Peyer's patch (tissue), 4 donors: ENCODE measurements around the gene PEAK1. TPM values are rescaled to one million over a fixed set of nuclear protein-coding genes. Genes with fewer than 3 reads are reported as not detected.

Experiments
- DNase-seq, 3 donors: peaks; one replicate each; pipeline ENCODE4 v3.0.0-alpha.2; 2017 to 2019
- H3K27ac ChIP-seq, 4 donors: fragments of 200-600 bp; sonication (generic); one replicate each; pipeline ENCODE4 v1.5.1; 2016 to 2019
- H3K27me3 ChIP-seq, 2 donors: fragments of 200-600 bp; sonication (generic); one replicate each; pipeline ENCODE4 v1.5.1; 2019
- H3K36me3 ChIP-seq, 3 donors: fragments of 200-600 bp; sonication (generic); one replicate each; pipeline ENCODE4 v1.5.1; 2016 to 2019
- H3K4me1 ChIP-seq, 4 donors: fragments of 200-600 bp; sonication (generic); one replicate each; pipeline ENCODE4 v1.5.1; 2016 to 2019
- H3K4me3 ChIP-seq, 4 donors: fragments of 200-600 bp; sonication (generic); 1 replicate in 3 of 4; 2 replicates in 1 of 4; pipeline ENCODE4 v1.5.1; 2016 to 2019; ENCODE audit warnings: mild to moderate bottlenecking in 1 of 4
- H3K9me3 ChIP-seq, 4 donors: fragments of 200-600 bp; sonication (generic); one replicate each; pipeline ENCODE4 v1.5.1; 2016 to 2019; ENCODE audit warnings: mild to moderate bottlenecking in 1 of 4
- CTCF ChIP-seq, 6 experiments: fragments of 450-650 bp in 4 of 6; fragments of 200-600 bp in 2 of 6; sonication (generic) in 1 of 6; IDR thresholded peaks; one replicate each; pipeline ENCODE4 v1.5.1; 2017 to 2019; ENCODE audit warnings: antibody characterized with exemption in 6 of 6, mild to moderate bottlenecking in 3 of 6, moderate library complexity in 1 of 6
- POLR2A ChIP-seq, 2 donors: fragments of 450-650 bp; IDR thresholded peaks; one replicate each; pipeline ENCODE4 v1.5.1; 2017; ENCODE audit warnings: antibody characterized with exemption in 2 of 2, mild to moderate bottlenecking in 2 of 2, moderate library complexity in 2 of 2
- total RNA-seq, 4 donors: library from RNA; depleted of rRNA; stranded (reverse); fragments of >200 nt; gene quantifications; one replicate each; pipeline ENCODE4 v1.1.0, GENCODE V29; 2016

Gene PEAK1
- total RNA-seq, 4 donors from 2014 or later, result 28.7 to 81.7 (median 52.4) TPM

GRCh38 chr15:77140220-77140619 lies 279.7 kb downstream of the PEAK1 start:
- Histone ChIP-seq H3K27me3 (no peaks in the 10 kb centered on the region), H3K27ac (no peak overlapping the region), H3K36me3 (peaks cover 0 to 5% (median 0%) of the 10 kb centered on the region in 3 donors), H3K4me1 (peaks cover 0 to 19% (median 0%) of the 10 kb centered on the region in 4 donors), H3K9me3 (no peaks in the 10 kb centered on the region), H3K4me3 (no peak overlapping the region)
- no peak for DNase-seq
- no peak for TF ChIP-seq CTCF (IDR thresholded peaks at IDR 0.05)

- Histone ChIP-seq H3K4me3 (no peak overlapping the region), H3K9me3 (no peaks in the 10 kb centered on the region), H3K27ac (peak overlapping the region in 1 of 4 donors; percentile 2), H3K36me3 (peaks cover 0 to 5% (median 0%) of the 10 kb centered on the region in 3 donors), H3K4me1 (peaks cover 0 to 13% (median 0%) of the 10 kb centered on the region in 4 donors), H3K27me3 (no peaks in the 10 kb centered on the region)
- DNase-seq, result no peak
- no peak for TF ChIP-seq POLR2A (IDR thresholded peaks at IDR 0.05)
- TF ChIP-seq CTCF (IDR thresholded peaks at IDR 0.05), result no peak
These were observed 280.6 kb downstream of the PEAK1 start for GRCh38 chr15:77139312-77139711.

GRCh38 chr15:77138167-77138522 lies 281.8 kb downstream of the PEAK1 start:
- peak in 1 of 3 donors; percentile 74 for DNase-seq
- Histone ChIP-seq H3K36me3 (peaks cover 0 to 10% (median 0%) of the 10 kb centered on the region in 3 donors), H3K9me3 (no peaks in the 10 kb centered on the region), H3K4me3 (no peak overlapping the region), H3K27ac (peak overlapping the region in 2 of 4 donors; percentile 43 to 70), H3K27me3 (no peaks in the 10 kb centered on the region), H3K4me1 (peaks cover 0 to 7% (median 0%) of the 10 kb centered on the region in 4 donors)
- TF ChIP-seq CTCF (IDR thresholded peaks at IDR 0.05) (no peak), POLR2A (IDR thresholded peaks at IDR 0.05) (no peak)

- Histone ChIP-seq H3K4me1 (peaks cover 0 to 7% (median 0%) of the 10 kb centered on the region in 4 donors), H3K9me3 (no peaks in the 10 kb centered on the region), H3K27ac (no peak overlapping the region), H3K36me3 (peaks cover 0 to 12% (median 0%) of the 10 kb centered on the region in 3 donors), H3K27me3 (no peaks in the 10 kb centered on the region), H3K4me3 (no peak overlapping the region)
- TF ChIP-seq POLR2A (IDR thresholded peaks at IDR 0.05), result no peak
- TF ChIP-seq CTCF (IDR thresholded peaks at IDR 0.05), result no peak
- no peak for DNase-seq
These were observed 284.7 kb downstream of the PEAK1 start for GRCh38 chr15:77135181-77135580.

GRCh38 chr15:77130315-77130930 lies 289.5 kb downstream of the PEAK1 start:
- H3K4me3 ChIP-seq, result no peak overlapping the region
- no peak for DNase-seq
- H3K36me3 ChIP-seq, result peaks cover 0 to 12% (median 0%) of the 10 kb centered on the region in 3 donors
- no peak overlapping the region for H3K27ac ChIP-seq
- no peaks in the 10 kb centered on the region for H3K27me3 ChIP-seq
- no peak for TF ChIP-seq CTCF (IDR thresholded peaks at IDR 0.05)
- TF ChIP-seq POLR2A (IDR thresholded peaks at IDR 0.05), result no peak
- H3K9me3 ChIP-seq, result no peaks in the 10 kb centered on the region
- peaks cover 0 to 6% (median 0%) of the 10 kb centered on the region in 4 donors for H3K4me1 ChIP-seq
